CD14-positive monocyte (primary cell): ENCODE data around the gene PLA2G2E. TPM values are rescaled to one million over a fixed set of nuclear protein-coding genes. Genes with fewer than 3 reads are reported as not detected.

Experiments
- DNase-seq, 3 donors: peaks; one replicate each; pipeline ENCODE4 v3.0.0-alpha.2; 2011 to 2022
- H2AFZ ChIP-seq: 2 replicates; pipeline ENCODE4 v1.6.0; 2012; ENCODE audit warnings: mild to moderate bottlenecking, low read depth, low read length, inconsistent platforms; ENCODE audit not compliant: insufficient read depth, poor library complexity, severe bottlenecking
- H3K27ac ChIP-seq, 2 donors: 1 replicate in 1 of 2; 2 replicates in 1 of 2; pipeline ENCODE4 v1.5.1; 2012 to 2013; ENCODE audit warnings: low read length in 2 of 2, control low read depth in 1 of 2, inconsistent platforms in 1 of 2, low read depth in 1 of 2, mild to moderate bottlenecking in 1 of 2
- H3K27me3 ChIP-seq, 2 donors: one replicate each; pipeline versions ENCODE4 v1.6.0 to v1.6.1; 2011 to 2013; ENCODE audit warnings: low read length in 2 of 2; ENCODE audit not compliant: control insufficient read depth in 2 of 2, insufficient read depth in 2 of 2
- H3K36me3 ChIP-seq, 2 donors: replicated peaks in 1 of 2; 1 replicate in 1 of 2; 2 replicates in 1 of 2; pipeline versions ENCODE4 v1.5.1 to v1.6.1; 2012 to 2013; ENCODE audit warnings: low read length in 2 of 2, control low read depth in 1 of 2, inconsistent platforms in 1 of 2, mild to moderate bottlenecking in 1 of 2; ENCODE audit not compliant: insufficient read depth in 2 of 2, control insufficient read depth in 1 of 2
- H3K4me1 ChIP-seq, 2 donors: 1 replicate in 1 of 2; 2 replicates in 1 of 2; pipeline versions ENCODE4 v1.5.1 to v1.6.1; 2012 to 2013; ENCODE audit warnings: low read length in 2 of 2, control low read depth in 1 of 2, inconsistent platforms in 1 of 2, mild to moderate bottlenecking in 1 of 2, moderate library complexity in 1 of 2; ENCODE audit not compliant: insufficient read depth in 2 of 2, control insufficient read depth in 1 of 2
- H3K4me2 ChIP-seq: replicated peaks from 2 replicates; pipeline ENCODE3; 2012; ENCODE audit warnings: low read length, moderate library complexity, mild to moderate bottlenecking; ENCODE audit not compliant: poor library complexity, severe bottlenecking; ENCODE audit errors: extremely low read depth
- H3K4me3 ChIP-seq, 3 experiments: fragments of 200-600 bp in 1 of 3; sonication (generic) in 1 of 3; replicated peaks in 1 of 3; 1 replicate in 2 of 3; 2 replicates in 1 of 3; pipeline ENCODE4 v1.5.1; 2011 to 2013; ENCODE audit warnings: low read length in 3 of 3, mild to moderate bottlenecking in 3 of 3, control low read depth in 2 of 3, low read depth in 2 of 3, inconsistent platforms in 1 of 3, moderate library complexity in 1 of 3
- H3K79me2 ChIP-seq: 2 replicates; pipeline ENCODE4 v1.6.0; 2012; ENCODE audit warnings: mild to moderate bottlenecking, control low read depth, inconsistent platforms, low read length, moderate library complexity; ENCODE audit not compliant: insufficient read depth
- H3K9ac ChIP-seq: 2 replicates; pipeline ENCODE4 v1.6.0; 2017; ENCODE audit warnings: low read length, mild to moderate bottlenecking; ENCODE audit not compliant: insufficient read depth, poor library complexity, severe bottlenecking
- H3K9me3 ChIP-seq, 2 donors: replicated peaks in 1 of 2; 1 replicate in 1 of 2; 2 replicates in 1 of 2; pipeline versions ENCODE4 v1.5.1 to v1.6.1; 2012 to 2013; ENCODE audit warnings: low read length in 2 of 2, control low read depth in 1 of 2; ENCODE audit not compliant: control insufficient read depth in 1 of 2, insufficient read depth in 1 of 2
- H4K20me1 ChIP-seq: 2 replicates; pipeline ENCODE4 v1.6.0; 2012; ENCODE audit warnings: mild to moderate bottlenecking, low read length, control low read depth, moderate library complexity; ENCODE audit not compliant: insufficient read depth
- H3K27ac Mint-ChIP-seq, 7 donors: one replicate each; pipeline ENCODE4 v1.8.0; 2020; ENCODE audit warnings: mild to moderate bottlenecking in 7 of 7, mixed read lengths in 7 of 7, moderate library complexity in 6 of 7, inconsistent platforms in 2 of 7
- H3K27me3 Mint-ChIP-seq, 3 donors: one replicate each; pipeline ENCODE4 v1.8.0; 2021 to 2022; ENCODE audit warnings: low read depth in 3 of 3, mild to moderate bottlenecking in 3 of 3, mixed read lengths in 3 of 3, moderate library complexity in 3 of 3, inconsistent platforms in 1 of 3
- H3K36me3 Mint-ChIP-seq, 2 donors: one replicate each; pipeline ENCODE4 v1.8.0; 2020; ENCODE audit warnings: mixed read lengths in 2 of 2, inconsistent platforms in 1 of 2, mild to moderate bottlenecking in 1 of 2
- H3K4me1 Mint-ChIP-seq: one replicate; pipeline ENCODE4 v1.8.0; 2020; ENCODE audit warnings: mild to moderate bottlenecking, mixed read lengths
- H3K4me3 Mint-ChIP-seq, 2 donors: one replicate each; pipeline ENCODE4 v1.8.0; 2020; ENCODE audit warnings: mild to moderate bottlenecking in 2 of 2, mixed read lengths in 2 of 2, moderate library complexity in 1 of 2
- H3K9me3 Mint-ChIP-seq, 7 donors: one replicate each; pipeline ENCODE4 v1.8.0; 2020 to 2022; ENCODE audit warnings: mixed read lengths in 7 of 7, mild to moderate bottlenecking in 6 of 7, moderate library complexity in 6 of 7, inconsistent platforms in 2 of 7
- CTCF ChIP-seq: fragments of 200-600 bp; IDR thresholded peaks from one replicate; pipeline ENCODE4 v1.8.0; 2022; ENCODE audit warnings: antibody characterized with exemption, mild to moderate bottlenecking
- WGBS: methylation state at CpG from one replicate; pipeline ENCODE4 v1.1.5; 2013; ENCODE audit warnings: missing lambda C conversion rate; ENCODE audit not compliant: insufficient coverage; 5-methylcytosine and 5-hydroxymethylcytosine counted together
- intact Hi-C, 2 donors: fragments of 100-400 bp; cut with micrococcal nuclease; formaldehyde crosslinking; loops; one replicate each; pipeline versions ENCODE4 v1.15.0 to v1.15.1; 2023
- polyA plus RNA-seq, 3 donors: library from polyadenylated mRNA; depleted of rRNA in 1 of 3; unstranded in 2 of 3; stranded (reverse) in 1 of 3; fragments of 300-500 nt in 2 of 3; fragments of >200 nt in 1 of 3; fragmentation: Illumina TruSeq in 2 of 3; gene quantifications; 1 replicate in 2 of 3; 2 replicates in 1 of 3; pipeline ENCODE4 v1.2.3, GENCODE V29; 2012 to 2021

PLA2G2E gene
- polyA plus RNA-seq, 3 donors: not detected

- Histone ChIP-seq H3K4me2 (no peak overlapping the region), H3K79me2 (no peaks in the 10 kb centered on the region), H4K20me1 (no peaks in the 10 kb centered on the region), H3K9me3 (peaks cover 0 to 5% of the 10 kb centered on the region in 2 donors), H2AFZ (no peak overlapping the region), H3K27me3 (no peaks in the 10 kb centered on the region), H3K4me1 (no peaks in the 10 kb centered on the region), H3K27ac (no peak overlapping the region), H3K4me3 (no peak overlapping the region), H3K36me3 (no peaks in the 10 kb centered on the region), H3K9ac (no peak overlapping the region)
- H3K4me1 Mint-ChIP-seq: no peaks in the 10 kb centered on the region
- H3K9me3 Mint-ChIP-seq: peaks cover 0 to 9% (median 4%) of the 10 kb centered on the region in 7 donors
- no peak overlapping the region for H3K4me3 Mint-ChIP-seq
- no peak for DNase-seq
- intact Hi-C loops: no loop called here
- H3K27ac Mint-ChIP-seq: peak overlapping the region in 1 of 7 donors; percentile 2
- H3K27me3 Mint-ChIP-seq: peaks cover 1 to 10% (median 6%) of the 10 kb centered on the region in 3 donors
- TF ChIP-seq CTCF: no peak
- H3K36me3 Mint-ChIP-seq: no peaks in the 10 kb centered on the region
- no CpG with 5 or more reads among the region's 1 CpG for WGBS
These were observed 15.1 kb upstream of the PLA2G2E start for GRCh38 chr1:19938472-19938871.

- no peak for DNase-seq
- H3K27me3 Mint-ChIP-seq: peaks cover 1 to 6% (median 4%) of the 10 kb centered on the region in 3 donors
- intact Hi-C loops: no loop called here
- H3K4me3 ChIP-seq: no peak overlapping the region
- H4K20me1 ChIP-seq: no peaks in the 10 kb centered on the region
- H3K9ac ChIP-seq: no peak overlapping the region
- WGBS: no CpG with 5 or more reads among the region's 3 CpGs
- peaks cover 15 to 31% (median 22%) of the 10 kb centered on the region in 7 donors for H3K9me3 Mint-ChIP-seq
- no peak overlapping the region for H3K27ac ChIP-seq
- no peaks in the 10 kb centered on the region for H3K79me2 ChIP-seq
- TF ChIP-seq CTCF: no peak
- no peak overlapping the region for H3K4me3 Mint-ChIP-seq
- H3K27me3 ChIP-seq: no peaks in the 10 kb centered on the region
- H3K4me1 Mint-ChIP-seq: no peaks in the 10 kb centered on the region
- H3K9me3 ChIP-seq: peaks cover 21 to 23% of the 10 kb centered on the region in 2 donors
- peak overlapping the region in 1 of 7 donors; percentile 50 for H3K27ac Mint-ChIP-seq
- H3K36me3 Mint-ChIP-seq: no peaks in the 10 kb centered on the region
- H3K4me2 ChIP-seq: no peak overlapping the region
- no peak overlapping the region for H2AFZ ChIP-seq
- H3K36me3 ChIP-seq: no peaks in the 10 kb centered on the region
- no peaks in the 10 kb centered on the region for H3K4me1 ChIP-seq
These were observed 12.8 kb upstream of the PLA2G2E start for GRCh38 chr1:19936061-19936750.
